ENCODE measurements around the gene GRIFIN.
"Not testable (repeated sequence)": the region's sequence is repeated elsewhere in the genome, so short reads cannot be mapped to it uniquely, and the experiment has no call there.

Gene GRIFIN

GRCh38 chr7:2477447-2478398, 1.5 kb upstream of the GRIFIN start:
- DNase-seq = peak; percentile 64

DNA sequence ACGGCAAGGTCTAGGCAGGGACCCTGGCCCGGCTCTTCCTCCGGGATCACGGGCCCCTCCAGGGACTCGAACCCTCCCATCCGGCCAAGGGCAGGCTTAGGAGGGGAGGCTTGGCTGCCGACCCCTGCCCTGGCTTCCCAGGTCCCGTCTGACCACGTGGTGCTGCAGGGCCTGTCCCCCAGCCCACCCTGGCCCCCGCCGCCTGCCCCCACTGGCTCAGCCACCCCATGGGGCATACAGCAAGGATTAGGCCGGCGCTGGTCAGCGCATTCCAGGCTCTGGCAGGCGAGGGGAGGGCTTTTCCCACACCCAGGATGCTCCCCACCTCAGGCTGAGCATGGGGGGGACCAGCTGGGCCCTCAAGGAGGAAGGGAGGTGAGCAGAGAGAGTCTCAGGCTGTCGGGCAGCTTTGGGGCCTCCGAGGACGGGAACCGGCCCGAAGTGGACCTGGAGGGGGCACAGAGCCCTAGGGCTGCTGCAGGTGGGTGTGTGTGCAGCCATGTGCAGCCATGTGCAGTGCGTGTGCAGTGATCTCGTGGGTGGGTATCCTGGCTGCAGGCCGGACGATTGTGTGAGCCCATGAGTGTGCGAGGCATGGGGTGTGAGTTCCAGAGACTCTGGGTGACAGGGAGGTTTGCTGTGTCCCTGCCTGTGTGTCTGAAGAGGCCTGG, 713 bp upstream of the GRIFIN start:
- DNase-seq = no peak

GRCh38 chr7:2475678-2476015, 551 bp downstream of the GRIFIN start:
- DNase-seq = no peak

DNA sequence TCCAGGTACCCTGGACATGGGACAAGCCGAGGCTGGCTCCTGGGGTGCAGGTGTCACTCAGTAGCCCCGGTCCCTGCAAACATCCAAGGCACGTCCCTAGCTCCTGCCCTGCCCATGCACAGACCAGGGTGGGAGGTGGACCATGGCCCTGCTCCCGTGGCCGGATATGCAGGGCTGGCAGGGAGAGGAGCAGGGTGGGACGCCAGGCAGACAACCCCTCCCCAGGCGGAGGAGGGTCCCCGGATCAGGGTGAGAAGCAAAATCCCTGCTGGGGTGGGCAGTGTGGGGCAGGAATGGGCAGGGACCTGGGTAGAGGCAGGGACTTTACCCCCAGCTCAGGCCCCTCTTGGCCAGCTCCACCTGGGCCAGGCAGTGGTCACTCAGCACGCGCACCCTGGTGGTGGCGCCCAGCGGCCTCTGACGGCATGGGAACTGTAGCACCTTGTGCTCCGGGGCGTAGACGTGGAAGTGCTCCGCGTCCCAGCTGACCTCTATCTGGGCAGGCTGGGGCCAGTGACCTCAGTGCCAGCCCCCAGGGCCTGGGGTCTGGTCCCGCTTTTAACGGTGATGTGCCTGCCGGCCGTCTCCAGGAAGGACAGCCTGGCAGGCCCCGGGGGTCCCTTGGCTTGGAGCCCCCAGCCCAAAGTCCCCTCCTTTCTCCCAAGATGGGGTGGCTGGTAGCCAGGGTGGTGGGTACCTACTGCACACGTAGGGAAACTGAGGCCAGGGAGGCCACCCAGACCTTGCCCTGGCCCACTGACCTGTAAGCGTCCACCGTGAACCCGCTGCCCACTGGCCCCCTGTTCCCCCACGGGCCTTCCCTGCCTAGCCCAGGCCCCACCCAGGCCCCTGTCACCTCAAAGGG, 1.2 kb downstream of the GRIFIN start:
- no peak for DNase-seq

DNA sequence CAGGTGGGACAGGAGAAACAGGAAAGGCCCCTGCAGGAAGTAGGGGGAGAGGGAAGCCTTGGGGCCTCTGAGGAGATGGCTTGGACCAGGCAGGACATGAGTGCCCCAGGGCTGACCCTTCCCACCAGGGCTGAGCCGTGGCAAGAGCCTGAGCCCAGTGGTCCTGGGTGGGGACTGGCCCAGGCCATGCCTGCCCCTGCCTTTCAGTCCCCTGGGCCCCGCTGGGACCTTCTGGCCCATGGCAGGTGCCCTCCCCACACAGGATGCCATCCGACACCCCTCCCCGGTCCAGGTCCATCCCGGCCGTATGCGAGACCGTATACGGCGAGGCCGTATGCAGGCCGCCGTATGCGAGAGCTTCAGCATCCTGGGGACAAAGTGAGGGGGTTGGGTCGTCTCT, 2.0 kb downstream of the GRIFIN start:
- DNase-seq = no peak

DNA sequence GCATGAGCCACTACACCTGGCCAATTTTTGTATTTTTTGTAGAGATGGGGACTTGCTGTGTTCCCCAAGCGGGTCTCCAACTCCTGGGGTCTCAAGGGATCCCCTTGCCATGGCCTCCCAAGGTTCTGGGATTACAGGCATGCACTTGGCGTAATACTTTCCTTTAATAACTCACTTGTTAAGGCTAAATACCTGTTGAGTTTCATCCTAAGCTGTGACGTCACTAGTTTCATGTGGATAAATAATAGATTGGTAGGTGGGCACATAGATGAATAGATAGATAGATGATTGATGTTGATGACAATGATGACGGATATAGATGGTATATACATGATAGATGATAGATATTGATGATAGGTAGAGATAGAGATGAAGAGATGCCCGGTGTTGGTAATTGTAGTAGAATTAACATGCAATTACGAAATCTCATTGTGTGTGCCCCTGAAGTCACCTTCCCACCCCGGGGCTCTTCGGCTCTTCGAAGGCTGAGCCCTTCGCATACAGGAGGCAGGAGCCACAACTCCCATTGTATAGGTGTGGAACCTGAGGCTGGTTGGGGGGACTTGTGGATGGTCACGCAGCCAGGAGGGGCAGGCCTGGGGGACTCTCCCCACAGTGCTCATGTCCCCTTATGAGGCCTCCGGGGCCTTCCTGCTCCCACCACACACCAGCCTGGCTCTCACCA, 2.6 kb downstream of the GRIFIN start:
- DNase-seq = no peak

DNA sequence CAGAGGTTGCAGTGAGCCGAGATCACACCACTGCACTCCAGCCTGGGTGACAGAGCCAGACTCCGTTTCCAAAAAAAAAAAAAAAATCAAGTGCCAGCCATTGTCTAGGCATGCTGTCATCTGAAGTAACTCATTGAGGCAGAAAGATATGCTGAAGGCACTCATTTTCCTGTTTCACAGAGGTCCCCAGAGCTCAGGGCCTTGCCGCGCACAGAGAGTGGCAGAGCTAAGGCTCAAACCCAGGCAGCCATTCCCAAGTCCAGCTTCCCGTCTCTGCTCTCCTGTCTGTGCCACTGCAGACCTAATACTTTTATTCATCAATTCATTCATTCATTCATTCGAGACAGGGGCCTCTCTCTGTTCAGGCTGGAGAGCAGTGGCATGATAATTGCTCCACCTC, 3.5 kb downstream of the GRIFIN start:
- DNase-seq = no peak

DNA sequence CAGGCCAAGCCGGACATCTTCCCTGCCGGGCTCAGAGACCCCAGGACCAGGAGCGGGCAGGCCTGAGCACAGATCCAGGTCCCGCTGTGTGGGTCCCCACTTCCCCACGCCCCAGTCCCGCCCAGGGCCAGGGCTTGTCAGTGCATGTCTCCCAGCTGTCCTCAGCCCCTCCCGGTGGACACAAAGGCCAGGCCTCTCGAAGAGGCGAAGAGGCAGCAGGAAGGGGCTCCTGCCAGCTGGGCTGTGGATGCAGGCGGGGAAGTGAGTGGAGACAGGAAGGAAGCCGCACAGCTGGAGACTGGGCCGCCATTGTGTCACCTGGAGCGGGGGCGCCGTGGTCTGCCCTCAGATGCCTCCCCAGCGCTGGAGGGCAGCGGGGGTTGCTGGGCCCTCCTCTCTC, 4.8 kb downstream of the GRIFIN start:
- no peak for DNase-seq

- no peak for DNase-seq
These were observed 5.2 kb downstream of the GRIFIN start for GRCh38 chr7:2471022-2471329.

DNA sequence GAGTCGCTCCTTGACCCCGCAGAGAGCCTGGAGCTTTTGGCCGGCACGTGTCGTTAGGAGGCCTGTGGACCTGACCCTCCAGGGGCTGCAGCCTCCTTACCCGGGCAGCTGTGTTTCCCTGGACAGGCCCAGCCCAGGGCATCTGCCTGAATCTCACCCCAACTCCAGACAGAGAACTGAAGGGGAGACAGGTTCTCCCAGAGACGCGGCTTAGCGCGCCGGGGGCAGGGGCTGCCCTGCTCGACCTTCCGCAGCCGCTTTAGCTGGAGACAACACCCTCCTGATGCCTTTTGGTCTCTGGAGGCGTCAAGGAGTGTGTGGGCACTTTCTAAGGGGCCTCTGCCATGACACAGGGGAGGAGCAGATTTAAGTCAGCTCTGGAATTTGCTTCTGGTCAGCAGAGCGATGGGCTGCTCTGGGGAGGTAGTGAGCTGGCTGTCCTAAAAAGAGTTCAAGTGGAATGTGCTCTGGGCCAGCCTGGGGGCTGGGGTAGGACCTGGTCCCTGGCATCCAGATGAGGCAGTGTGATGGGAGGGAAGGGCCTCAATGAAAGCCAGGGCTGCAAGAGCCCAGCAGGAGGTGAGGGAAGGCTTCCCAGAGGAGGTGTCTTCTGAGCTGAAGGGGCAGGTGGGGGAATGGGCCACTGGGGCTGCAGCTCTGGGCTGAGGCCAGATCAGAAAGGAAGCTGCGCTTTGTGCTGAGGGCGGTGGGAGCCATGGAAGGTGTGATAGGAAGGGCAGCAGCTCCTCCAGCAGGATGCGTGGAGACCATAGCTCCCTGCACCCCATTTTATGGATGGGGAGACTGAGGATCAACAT, 5.8 kb downstream of the GRIFIN start:
- DNase-seq = no peak

DNA sequence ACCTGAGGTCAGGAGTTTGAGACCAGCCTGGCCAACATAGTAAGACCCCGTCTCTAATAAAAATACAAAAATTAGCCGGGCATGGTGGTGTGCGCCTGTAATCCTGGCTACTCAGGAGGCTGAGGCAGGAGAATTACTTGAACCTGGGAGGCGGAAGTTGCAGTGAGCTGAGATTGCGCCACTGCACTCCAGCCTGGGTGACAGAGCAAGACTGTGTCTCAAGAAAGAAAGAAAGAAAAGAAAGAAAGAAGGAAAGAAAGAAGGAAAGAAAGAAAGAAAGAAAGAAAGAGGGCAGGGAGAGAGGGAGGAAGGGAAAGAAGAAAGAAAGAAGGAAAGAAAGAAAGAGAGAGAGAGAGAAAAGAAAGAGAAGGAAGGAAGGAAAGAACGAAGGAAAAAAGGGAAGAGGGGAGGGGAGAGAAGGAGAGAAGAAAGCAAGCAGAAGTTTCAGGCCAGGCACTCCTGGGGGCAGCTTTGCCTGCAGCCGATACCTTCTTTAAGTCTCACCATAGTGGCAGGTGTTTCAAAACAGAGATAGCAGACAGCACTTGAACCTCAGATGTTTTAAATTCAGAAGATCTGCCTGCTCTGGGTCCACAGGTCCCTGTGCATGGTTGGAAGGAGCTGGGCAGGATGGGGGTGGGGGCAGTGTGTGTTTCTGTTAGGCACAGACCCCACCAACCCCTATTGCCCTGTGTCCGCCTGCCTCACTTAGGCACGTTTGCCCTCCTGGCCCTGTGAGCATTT, 6.6 kb downstream of the GRIFIN start:
- not testable (repeated sequence) for DNase-seq

DNA sequence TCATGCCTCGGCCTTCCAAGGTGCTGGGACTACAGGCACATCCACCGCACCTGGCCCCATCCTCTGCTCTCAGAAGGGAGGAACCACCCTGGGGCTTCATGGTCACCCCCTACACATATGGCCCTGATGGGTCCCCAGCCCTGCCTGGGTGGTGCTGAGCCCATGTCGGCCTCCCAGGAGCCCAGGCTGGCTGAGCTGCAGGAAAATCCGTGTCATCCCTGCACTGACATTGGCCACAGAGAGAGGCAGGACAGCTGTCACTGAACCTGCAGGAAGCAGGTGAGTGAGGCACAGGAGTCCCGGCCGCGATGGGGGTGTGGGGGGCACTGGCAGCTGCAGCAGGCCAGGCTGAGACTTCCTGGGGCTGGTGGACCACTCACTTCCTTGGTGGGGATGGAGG, 8.0 kb downstream of the GRIFIN start:
- DNase-seq = no peak

DNA sequence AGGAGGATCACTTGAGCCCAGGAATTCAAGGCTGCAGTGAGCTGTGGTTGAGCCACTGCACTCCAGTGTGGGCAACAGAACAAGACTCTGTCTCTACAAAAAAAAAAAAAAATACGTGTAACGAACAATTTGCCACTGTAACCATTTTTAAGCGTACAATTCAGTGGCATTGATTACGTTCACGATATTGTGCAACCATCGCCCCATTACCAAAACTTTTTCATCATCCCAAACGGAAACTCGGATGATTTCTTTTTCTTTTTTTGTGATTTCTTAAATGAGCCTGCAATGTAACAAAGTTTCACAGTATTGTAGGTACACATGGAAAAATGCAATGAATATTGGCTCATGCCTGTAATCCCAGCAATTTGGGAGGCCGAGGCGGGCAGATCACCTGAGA, 9.5 kb downstream of the GRIFIN start:
- DNase-seq = no peak

GRCh38 chr7:2465928-2466327, 10.3 kb downstream of the GRIFIN start:
- no peak for DNase-seq

DNA sequence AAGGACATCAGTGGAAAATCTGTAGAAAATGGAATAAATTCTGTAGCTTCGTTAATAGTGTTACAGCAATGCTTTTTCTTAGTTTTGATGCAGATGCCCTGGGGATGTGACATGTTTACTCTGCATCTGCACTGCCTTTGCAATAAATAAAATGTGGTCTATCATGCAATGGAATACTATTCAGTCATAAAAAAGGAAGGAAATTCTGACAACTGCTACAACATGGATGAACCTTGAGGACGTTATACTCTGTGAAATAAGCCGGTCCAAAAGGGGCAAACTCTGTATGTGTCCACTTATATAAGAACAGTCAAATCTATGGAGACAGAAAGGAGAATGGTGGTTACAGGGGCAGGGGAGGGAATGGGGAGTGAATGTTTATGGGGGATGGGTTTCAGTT, 13.5 kb downstream of the GRIFIN start:
- DNase-seq = no peak

DNA sequence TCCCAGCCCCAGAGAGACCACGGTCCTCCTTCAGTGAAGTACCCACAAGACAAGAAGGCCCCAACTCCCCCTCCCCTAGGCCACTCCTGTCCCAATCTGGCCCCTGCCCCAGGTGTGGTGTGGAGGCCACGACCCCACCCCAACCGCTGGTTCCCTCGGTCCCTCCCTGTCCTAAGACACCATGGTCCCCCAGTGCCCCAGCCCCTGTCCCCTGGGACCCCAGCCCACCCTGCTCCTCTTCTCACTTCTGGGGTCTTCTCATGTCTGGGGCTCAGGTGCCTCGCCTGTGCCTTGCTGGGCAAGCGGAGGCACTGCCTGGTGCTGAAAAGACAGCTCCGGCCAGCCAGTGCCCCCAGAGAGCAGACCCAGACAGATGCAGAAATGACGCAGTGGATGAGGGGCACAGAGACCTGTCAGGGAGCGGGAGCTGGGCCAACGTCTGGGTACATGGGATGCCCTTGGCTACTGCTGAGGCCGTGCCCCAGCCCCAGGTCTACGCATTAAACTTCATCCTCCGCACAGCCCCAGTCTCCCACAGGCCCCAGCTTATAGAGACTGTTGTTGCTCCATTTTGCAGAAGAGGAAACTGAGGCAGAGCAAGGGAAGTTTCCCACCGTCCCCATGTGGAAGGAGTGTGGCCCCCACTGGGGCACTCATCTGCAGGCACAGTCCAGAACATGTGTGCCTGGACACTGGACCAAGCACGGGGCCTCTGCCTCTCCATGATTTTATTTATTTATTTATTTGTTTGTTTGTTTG, 14.8 kb downstream of the GRIFIN start:
- DNase-seq = no peak

DNA sequence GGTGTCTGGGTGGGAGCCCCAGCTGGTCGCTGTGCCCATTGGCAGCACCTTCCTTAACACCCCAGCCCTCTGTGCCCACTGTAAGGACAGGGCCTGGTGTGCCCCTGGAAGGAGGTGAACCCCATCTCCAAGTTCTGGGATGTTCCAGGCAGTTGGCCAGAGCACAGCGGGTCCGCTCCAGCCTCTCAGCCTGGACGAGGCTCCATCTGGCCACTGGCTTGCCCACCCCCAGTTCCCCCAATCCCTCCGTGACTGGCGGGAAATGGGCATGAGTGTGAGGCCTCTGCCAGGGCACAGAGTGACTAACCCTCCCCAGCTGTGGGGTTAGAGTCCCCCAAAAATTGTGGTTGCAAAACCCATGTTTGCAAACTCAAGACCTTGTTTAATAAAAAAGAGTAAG, 15.6 kb downstream of the GRIFIN start:
- no peak for DNase-seq

- DNase-seq = no peak
These were observed 16.0 kb downstream of the GRIFIN start for GRCh38 chr7:2460188-2460587.

DNA sequence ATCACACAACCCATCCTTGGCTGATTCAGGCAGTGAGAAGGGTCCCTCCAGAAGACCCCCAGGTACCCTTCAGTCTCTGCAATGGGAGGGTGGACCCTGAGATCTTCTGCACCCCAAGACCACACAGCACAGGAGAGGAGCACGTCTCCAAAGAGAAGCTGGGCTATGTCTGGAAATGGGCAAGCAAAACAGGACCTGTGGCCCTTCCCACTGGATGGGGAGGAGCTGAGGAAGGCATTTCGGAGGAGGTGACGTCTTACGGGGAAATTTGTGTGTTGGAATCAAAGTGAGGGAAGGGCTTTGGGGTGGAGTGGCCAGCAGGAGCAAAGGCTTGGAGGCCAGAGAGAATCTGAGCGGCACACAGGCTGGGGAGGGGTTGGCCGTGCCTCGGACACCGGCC, 16.5 kb downstream of the GRIFIN start:
- DNase-seq = no peak

GRCh38 chr7:2453849-2454248, 22.3 kb downstream of the GRIFIN start:
- DNase-seq = not testable (repeated sequence)

All from KG1 (cell line).